GM19372 (cell line): Measurements from ENCODE around the gene ZC3H12D.
"Not testable (repeated sequence)": the region's sequence is repeated elsewhere in the genome, so short reads cannot be mapped to it uniquely, and the experiment has no call there.

Experiments used
- ATAC-seq: cut with Tn5 transposase; IDR thresholded peaks from one replicate; pipeline ENCODE4 v1.9.1; 2021; ENCODE audit warnings: mild to moderate bottlenecking, low read depth, moderate library complexity; ENCODE audit not compliant: unreplicated experiment

ZC3H12D gene

DNA sequence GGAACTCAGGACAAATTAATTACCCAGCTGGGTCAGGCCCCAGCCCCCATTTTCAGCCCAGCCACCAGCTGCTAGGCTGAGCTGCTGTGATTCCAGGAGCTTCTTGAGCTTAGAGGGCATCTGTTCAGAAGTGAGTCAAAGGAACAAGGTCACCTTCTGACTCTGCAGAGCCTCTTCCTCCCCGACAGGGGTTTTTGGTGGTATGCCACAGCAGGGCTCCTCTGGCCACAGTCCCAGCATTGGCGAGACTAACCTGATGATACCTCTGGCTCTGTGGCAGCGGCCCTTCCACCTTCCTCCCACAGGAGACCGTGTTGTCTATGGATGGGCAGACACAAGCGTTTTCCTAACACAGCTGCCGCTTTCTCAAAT is 39.7 kb downstream of the ZC3H12D start:
- ATAC-seq: no peak

GRCh38 chr6:149444360-149445094 is 40.3 kb downstream of the ZC3H12D start:
- ATAC-seq: not testable (repeated sequence)

- ATAC-seq: no peak
Observed at GRCh38 chr6:149443411-149444181, 41.2 kb downstream of the ZC3H12D start.

GRCh38 chr6:149441740-149442139 is 43.1 kb downstream of the ZC3H12D start:
- ATAC-seq: no peak

- no peak for ATAC-seq
Observed at GRCh38 chr6:149440735-149441671, 43.8 kb downstream of the ZC3H12D start.

DNA sequence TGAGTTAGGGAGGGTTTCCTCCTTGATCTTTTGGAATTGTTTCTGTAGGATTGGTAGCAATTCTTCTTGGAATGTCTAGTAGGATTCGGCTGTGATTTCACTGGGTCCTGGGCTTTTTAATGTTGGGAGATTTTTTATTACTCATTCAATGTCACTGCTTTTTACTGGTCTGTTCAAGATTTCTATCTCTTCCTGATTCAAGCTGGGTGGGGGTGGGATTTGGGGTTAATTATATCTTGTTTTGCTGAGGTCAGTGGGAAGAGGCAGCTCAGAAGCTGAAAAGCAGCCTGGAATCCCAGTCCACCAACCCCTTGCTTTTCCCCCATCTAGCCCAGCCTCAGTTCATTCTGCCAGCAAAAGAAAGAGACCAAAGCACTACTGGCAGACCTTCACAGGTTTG is 45.2 kb downstream of the ZC3H12D start:
- no peak for ATAC-seq

GRCh38 chr6:149438855-149439254 is 46.0 kb downstream of the ZC3H12D start:
- no peak for ATAC-seq

- no peak for ATAC-seq
Observed at GRCh38 chr6:149437212-149437611, 47.6 kb downstream of the ZC3H12D start.

GRCh38 chr6:149436647-149437046 is 48.2 kb downstream of the ZC3H12D start:
- no peak for ATAC-seq

- ATAC-seq: no peak
Observed at GRCh38 chr6:149435919-149436586, 48.8 kb downstream of the ZC3H12D start.

GRCh38 chr6:149433881-149434280 is 50.9 kb downstream of the ZC3H12D start:
- ATAC-seq: no peak

DNA sequence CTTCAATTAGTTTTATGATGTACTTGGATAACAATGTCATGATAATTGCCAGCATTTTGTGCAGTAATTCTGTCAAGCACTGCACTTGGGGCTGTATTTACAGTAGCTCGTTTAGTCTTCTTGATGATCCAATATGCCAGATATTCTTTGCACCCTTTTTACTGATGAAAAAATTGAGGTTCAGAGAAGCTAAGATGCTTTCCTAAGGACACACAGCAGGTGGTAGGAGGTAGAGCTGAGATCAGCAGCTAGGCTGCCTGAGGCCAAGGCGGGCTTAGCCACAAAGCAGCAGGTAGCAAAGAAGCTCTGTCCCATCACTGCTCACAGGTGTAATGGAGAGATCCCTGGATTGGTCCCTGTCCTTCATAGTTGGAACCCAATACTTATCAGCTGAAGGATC is 51.4 kb downstream of the ZC3H12D start:
- ATAC-seq: no peak

DNA sequence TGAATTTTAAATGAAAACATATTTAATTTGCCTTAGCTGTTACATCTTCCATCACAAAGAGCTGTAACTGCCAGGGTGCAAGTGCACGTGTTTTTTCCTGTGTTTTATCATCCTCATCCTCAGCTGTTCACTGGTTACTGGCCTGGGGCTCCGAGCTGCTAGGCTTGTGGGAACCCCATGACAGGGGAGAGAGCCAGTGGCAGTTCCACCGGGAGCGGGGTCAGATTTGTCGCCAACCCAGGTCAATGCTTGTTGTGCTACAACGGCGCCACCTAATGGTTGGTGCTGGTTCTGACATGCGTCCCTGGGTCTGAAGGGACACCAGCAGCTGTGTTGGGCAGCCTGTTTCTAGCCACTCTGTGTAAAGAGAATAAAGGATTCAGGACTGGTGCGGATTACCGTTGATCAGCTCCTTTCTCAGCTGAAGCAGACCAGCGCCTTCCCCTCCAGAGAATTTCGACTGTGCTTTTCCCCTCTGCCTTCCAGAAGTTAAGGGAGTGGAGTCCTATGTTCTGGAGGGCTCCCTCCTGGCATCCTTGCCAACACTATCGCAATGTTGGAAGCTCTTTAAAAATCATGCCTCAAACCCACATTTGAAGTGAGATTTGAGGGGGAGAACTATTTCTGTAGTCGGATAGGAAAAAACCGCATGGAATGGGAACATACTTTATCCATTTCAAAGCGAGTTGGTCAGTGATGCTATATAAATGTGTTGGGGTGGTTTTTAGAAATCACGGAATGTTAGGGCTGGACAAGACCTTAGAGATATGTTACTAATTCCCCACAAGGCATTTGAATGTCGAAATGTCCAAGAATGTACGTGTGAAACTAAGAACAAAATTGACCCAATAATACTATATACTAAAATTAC is 52.7 kb downstream of the ZC3H12D start:
- peak; percentile 90 for ATAC-seq

- no peak for ATAC-seq
Observed at GRCh38 chr6:149429427-149430360, 55.1 kb downstream of the ZC3H12D start.

DNA sequence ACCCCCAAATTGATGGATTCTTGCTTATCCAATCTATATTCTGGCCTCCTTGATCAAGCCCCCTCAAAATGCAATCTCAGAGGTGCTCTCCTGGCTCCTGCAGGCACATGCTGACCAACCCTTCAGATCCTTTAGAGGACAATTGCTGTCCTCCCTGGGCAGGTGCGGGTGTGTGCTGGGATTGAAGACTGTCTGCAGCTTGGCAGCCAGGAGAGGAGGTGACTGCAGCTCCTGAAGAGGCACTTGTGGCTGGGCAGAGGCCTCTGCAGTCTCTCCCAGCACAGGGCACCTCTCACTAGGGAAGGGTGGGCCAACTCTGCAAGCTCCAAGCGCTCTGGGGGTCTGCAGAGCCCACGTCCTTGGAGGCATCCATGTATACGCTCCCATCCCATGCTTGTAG is 56.2 kb downstream of the ZC3H12D start:
- no peak for ATAC-seq

- ATAC-seq: no peak
Observed at GRCh38 chr6:149425754-149426153, 59.1 kb downstream of the ZC3H12D start.

- no peak for ATAC-seq
Observed at GRCh38 chr6:149425224-149425623, 59.6 kb downstream of the ZC3H12D start.

- ATAC-seq: no peak
Observed at GRCh38 chr6:149423964-149424440, 60.8 kb downstream of the ZC3H12D start.
